ENCODE measurements around the gene SLC4A3.
A peak's percentile ranks its signal among the peaks of the same experiment; 100 is the strongest.

Gene SLC4A3

GRCh38 chr2:219631904-219632759 is 4.7 kb downstream of the SLC4A3 start:
- no peak for DNase-seq (ENCODE audit: low read depth)

GRCh38 chr2:219632760-219633105 is 5.3 kb downstream of the SLC4A3 start:
- no peak for DNase-seq (ENCODE audit: low read depth)

- DNase-seq (ENCODE audit: low read depth) = no peak
Observed at GRCh38 chr2:219633276-219634065, 6.0 kb downstream of the SLC4A3 start.

GRCh38 chr2:219634171-219634940 is 6.9 kb downstream of the SLC4A3 start:
- DNase-seq (ENCODE audit: low read depth) = no peak

- no peak for DNase-seq (ENCODE audit: low read depth)
Observed at GRCh38 chr2:219634951-219635751, 7.7 kb downstream of the SLC4A3 start.

- no peak for DNase-seq (ENCODE audit: low read depth)
Observed at GRCh38 chr2:219636144-219636915, 8.9 kb downstream of the SLC4A3 start.

- no peak for DNase-seq (ENCODE audit: low read depth)
Observed at GRCh38 chr2:219636941-219637841, 9.8 kb downstream of the SLC4A3 start.

GRCh38 chr2:219637842-219638185 is 10.4 kb downstream of the SLC4A3 start:
- DNase-seq (ENCODE audit: low read depth) = no peak

GRCh38 chr2:219638217-219638947 is 11.0 kb downstream of the SLC4A3 start:
- no peak for DNase-seq (ENCODE audit: low read depth)

- DNase-seq (ENCODE audit: low read depth) = no peak
Observed at GRCh38 chr2:219638948-219639755, 11.7 kb downstream of the SLC4A3 start.

- DNase-seq (ENCODE audit: low read depth) = no peak
Observed at GRCh38 chr2:219641390-219642068, 14.1 kb downstream of the SLC4A3 start.

- DNase-seq (ENCODE audit: low read depth) = no peak
Observed at GRCh38 chr2:219642069-219642454, 14.6 kb downstream of the SLC4A3 start.

- DNase-seq (ENCODE audit: low read depth) = peak; percentile 77
Observed at GRCh38 chr2:219642465-219643083, 15.1 kb downstream of the SLC4A3 start.

- DNase-seq (ENCODE audit: low read depth) = no peak
Observed at GRCh38 chr2:219643084-219643473, 15.6 kb downstream of the SLC4A3 start.

GRCh38 chr2:219643788-219644398 is 16.5 kb downstream of the SLC4A3 start:
- DNase-seq (ENCODE audit: low read depth) = no peak

GRCh38 chr2:219644801-219645480 is 17.5 kb downstream of the SLC4A3 start:
- no peak for DNase-seq (ENCODE audit: low read depth)

Data from non-pigmented ciliary epithelial cell (primary cell).